GM12801 (cell line): ENCODE results near the gene FGFR2.

Source experiments
- CTCF ChIP-seq: IDR thresholded peaks from one replicate; pipeline ENCODE4 v1.5.1; 2011; ENCODE audit warnings: control low read depth; ENCODE audit not compliant: insufficient read length; ENCODE audit errors: extremely low read depth

The FGFR2 gene

DNA sequence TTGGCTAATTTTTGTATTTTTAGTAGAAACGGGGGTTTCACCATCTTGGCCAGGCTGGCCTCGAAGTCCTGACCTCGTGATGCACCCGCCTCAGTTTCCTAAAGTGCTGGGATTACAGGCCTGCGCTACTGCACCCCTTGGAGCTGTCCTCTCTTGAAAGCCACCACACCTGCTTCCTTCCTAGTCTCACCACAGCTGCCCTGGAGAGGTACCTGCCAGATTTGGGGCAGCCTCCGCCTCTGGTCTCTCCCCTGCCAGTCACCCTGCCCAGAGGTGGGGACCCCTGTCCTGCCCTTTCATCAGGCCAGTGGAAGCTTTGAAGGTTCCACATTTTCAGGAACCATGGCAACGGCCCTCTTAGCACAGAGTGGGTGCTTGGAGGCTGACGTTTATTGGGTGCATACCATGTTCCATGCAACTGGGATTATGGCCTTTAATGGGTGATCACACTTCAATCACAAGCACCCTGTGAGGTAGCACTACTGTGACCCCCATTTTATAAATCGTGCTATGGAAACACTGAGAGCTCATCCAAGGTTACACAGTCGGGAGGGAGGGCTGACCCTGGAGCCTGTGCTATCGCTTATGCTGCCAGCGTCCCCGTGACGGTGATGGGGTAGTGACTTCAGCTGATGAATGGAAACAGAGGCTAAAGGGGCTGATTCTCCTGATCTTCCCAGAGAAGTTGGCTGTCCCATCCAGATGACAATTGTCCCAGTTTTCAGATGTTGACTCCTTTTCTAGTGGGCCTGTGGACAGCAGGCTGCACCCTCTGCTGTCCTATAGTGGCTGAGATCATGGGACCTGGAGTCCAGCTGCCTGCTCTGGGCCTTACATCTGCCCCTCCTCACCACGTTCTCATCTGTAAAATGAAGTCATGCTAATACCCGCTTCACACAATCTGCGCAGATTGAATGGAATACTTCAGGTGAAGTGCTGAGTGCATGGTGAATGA lies 11.5 kb upstream of the FGFR2 start:
- no peak for TF ChIP-seq CTCF

DNA sequence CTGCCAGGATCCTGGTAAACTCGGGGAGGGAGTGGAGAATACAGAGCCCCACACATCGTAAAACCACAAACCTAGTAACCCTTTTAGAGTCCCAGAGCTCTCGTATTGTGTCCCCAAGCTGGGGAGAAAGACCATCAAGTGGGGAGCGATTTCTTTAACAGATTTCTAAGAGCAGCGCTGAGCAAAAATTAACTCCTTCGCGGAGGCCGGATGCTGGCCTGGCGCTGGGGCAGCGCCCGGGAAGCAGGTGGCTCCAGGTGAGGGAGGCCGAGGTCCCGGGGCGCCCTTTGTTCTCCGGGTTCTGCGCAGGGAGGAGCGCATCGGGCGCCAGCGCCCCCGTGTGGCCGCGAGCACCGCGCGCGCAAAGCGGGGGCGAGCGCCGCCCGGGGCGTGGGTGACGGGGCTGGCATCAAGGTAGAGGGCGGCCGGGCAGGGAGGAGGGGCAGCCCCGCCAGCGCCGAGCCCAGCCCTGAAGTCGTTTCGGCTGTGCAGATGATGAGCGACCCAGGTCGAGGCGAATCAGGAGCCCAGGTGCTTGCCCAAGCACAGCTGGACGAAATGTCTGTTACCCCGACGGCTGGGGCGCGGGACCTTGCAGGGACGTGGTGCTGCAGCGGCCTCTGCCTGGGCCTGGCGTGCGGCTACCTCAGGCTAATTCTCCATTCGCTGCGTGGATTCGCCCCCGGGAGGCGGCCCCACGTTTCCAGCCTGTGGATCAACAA lies 10.4 kb upstream of the FGFR2 start:
- TF ChIP-seq CTCF, result no peak

- no peak for TF ChIP-seq CTCF
Measured at GRCh38 chr10:121607310-121608055, 9.2 kb upstream of the FGFR2 start.

DNA sequence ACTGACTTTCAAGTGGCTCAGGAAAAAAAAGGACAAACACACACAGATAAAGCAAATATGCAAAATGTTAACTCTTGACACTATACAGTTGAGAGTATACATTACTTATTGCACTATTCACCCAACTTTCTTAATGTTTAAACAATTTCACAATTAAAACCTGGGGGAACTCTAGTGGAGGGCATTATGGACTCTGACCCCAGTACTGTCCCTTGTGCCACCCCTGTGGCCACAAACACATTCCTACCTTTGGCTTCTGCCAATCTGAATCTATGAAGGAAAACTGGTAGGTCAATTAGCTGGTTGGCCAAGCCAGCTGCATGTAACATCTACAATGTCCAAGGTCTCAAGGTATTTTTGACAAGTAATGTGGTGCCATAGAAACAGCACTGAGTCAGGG lies 7.5 kb upstream of the FGFR2 start:
- no peak for TF ChIP-seq CTCF

- TF ChIP-seq CTCF, result no peak
Measured at GRCh38 chr10:121601458-121601857, 3.2 kb upstream of the FGFR2 start.

DNA sequence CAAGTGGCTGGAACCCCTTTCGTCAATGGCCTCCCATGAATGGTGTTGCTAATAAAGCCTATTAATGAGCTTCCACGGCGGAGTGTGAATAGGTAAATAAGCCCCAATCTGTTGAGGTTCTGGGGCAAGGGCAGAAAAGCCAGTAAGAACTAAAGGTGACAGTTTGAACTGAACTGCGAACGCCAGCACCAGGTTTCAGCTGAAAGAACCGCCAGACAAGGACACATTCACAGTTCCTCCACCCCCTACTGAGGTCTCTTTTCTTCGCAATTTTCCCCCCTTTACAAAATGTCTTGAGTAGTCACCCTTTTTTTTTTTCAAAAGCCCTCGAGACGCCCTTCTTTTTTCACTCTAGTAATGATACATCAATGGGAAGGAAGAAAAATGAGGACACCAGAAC lies 2.4 kb upstream of the FGFR2 start:
- no peak for TF ChIP-seq CTCF

- no peak for TF ChIP-seq CTCF
Measured at GRCh38 chr10:121599947-121600346, 1.7 kb upstream of the FGFR2 start.
